ENCODE data around the gene CFAP45. TPM values are rescaled to one million over a fixed set of nuclear protein-coding genes. Genes with fewer than 3 reads are reported as not detected.

CFAP45 gene
- total RNA-seq, 1 experiment from 2014 or later, result 9.3 TPM

- TF ChIP-seq EZH2 (IDR thresholded peaks at IDR 0.05; ENCODE audit: low read depth) (no peak), CTCF (conservative IDR thresholded peaks at IDR 0.05) (no peak)
- no TSS peak for BruUV-seq (replicated peaks)
- Histone ChIP-seq H2AFZ (no peak overlapping the region), H3K27me3 (ENCODE audit: insufficient read depth, low read depth) (no peaks in the 10 kb centered on the region), H3F3A (ENCODE audit: insufficient read depth, low read depth) (peaks cover 12% of the 10 kb centered on the region; the same call in 1 of the 2 replicates), H3K27ac (no peak overlapping the region), H3K9me2 (ENCODE audit: insufficient read depth) (no peaks in the 10 kb centered on the region), H3K79me2 (ENCODE audit: low read depth) (peaks cover 17% of the 10 kb centered on the region; the same call in 1 of the 2 replicates), H3K4me1 (replicated peaks; ENCODE audit: insufficient read depth) (peaks cover 44% of the 10 kb centered on the region), H4K20me1 (ENCODE audit: insufficient read depth) (no peaks in the 10 kb centered on the region), H3K36me3 (ENCODE audit: low read depth) (0 out of 2 replicates have a peak, but pooled peaks cover 4% of the 10 kb centered on the region), H3K4me3 (no peak overlapping the region), H3K9me3 (ENCODE audit: insufficient read depth, low read depth) (no peaks in the 10 kb centered on the region), H3K4me2 (no peak overlapping the region)
- CTCF ChIA-PET, result interaction anchor here (0.5 to 2.1 kb wide), 2 partner anchors 67 to 68 kb away, joined by 3 to 12 read pairs; no protein-coding TSS in a partner anchor
- intact Hi-C loops (cut with micrococcal nuclease; ENCODE audit: unreplicated experiment), result no loop called here
- no peak for DNase-seq
- POLR2A ChIA-PET (ENCODE audit: unreplicated experiment), result interaction anchor here (0.6 kb wide), 1 partner anchor 68 kb away, joined by 3 read pairs; no protein-coding TSS in a partner anchor
Measured at GRCh38 chr1:159940006-159940620, 40.1 kb upstream of the CFAP45 start.

GRCh38 chr1:159939678-159940002 is 39.7 kb upstream of the CFAP45 start:
- no peak overlapping the region for H3K4me3 ChIP-seq
- intact Hi-C loops (cut with micrococcal nuclease; ENCODE audit: unreplicated experiment), result no loop called here
- no TSS peak for BruUV-seq (replicated peaks)
- peaks cover 12% of the 10 kb centered on the region; the same call in 1 of the 2 replicates for H3K79me2 ChIP-seq (ENCODE audit: low read depth)
- no peaks in the 10 kb centered on the region for H3K9me2 ChIP-seq (ENCODE audit: insufficient read depth)
- TF ChIP-seq EZH2 (IDR thresholded peaks at IDR 0.05; ENCODE audit: low read depth) (no peak), CTCF (conservative IDR thresholded peaks at IDR 0.05) (no peak)
- peaks cover 41% of the 10 kb centered on the region for H3K4me1 ChIP-seq (replicated peaks; ENCODE audit: insufficient read depth)
- ChIA-PET POLR2A (ENCODE audit: unreplicated experiment) (no interaction called here), CTCF (interaction anchor here (0.6 to 2.1 kb wide), 2 partner anchors 67 to 123 kb away, joined by 3 to 12 read pairs; no protein-coding TSS in a partner anchor)
- no peak overlapping the region for H3K27ac ChIP-seq
- H4K20me1 ChIP-seq (ENCODE audit: insufficient read depth), result no peaks in the 10 kb centered on the region
- H3K36me3 ChIP-seq (ENCODE audit: low read depth), result 0 out of 2 replicates have a peak, but pooled peaks cover 4% of the 10 kb centered on the region
- no peaks in the 10 kb centered on the region for H3K27me3 ChIP-seq (ENCODE audit: insufficient read depth, low read depth)
- H3F3A ChIP-seq (ENCODE audit: insufficient read depth, low read depth), result peaks cover 12% of the 10 kb centered on the region; the same call in 1 of the 2 replicates
- no peak overlapping the region for H3K4me2 ChIP-seq
- no peak overlapping the region for H2AFZ ChIP-seq
- no peaks in the 10 kb centered on the region for H3K9me3 ChIP-seq (ENCODE audit: insufficient read depth, low read depth)
- no peak for DNase-seq

- no peak for TF ChIP-seq CTCF (conservative IDR thresholded peaks at IDR 0.05)
- peaks cover 35% of the 10 kb centered on the region for H3K4me1 ChIP-seq (replicated peaks; ENCODE audit: insufficient read depth)
- H2AFZ ChIP-seq, result no peak overlapping the region
- no peaks in the 10 kb centered on the region for H3K9me3 ChIP-seq (ENCODE audit: insufficient read depth, low read depth)
- no peaks in the 10 kb centered on the region for H3K27me3 ChIP-seq (ENCODE audit: insufficient read depth, low read depth)
- peaks cover 8% of the 10 kb centered on the region; the same call in 1 of the 2 replicates for H3K79me2 ChIP-seq (ENCODE audit: low read depth)
- DNase-seq, result no peak
- intact Hi-C loops (cut with micrococcal nuclease; ENCODE audit: unreplicated experiment), result no loop called here
- ChIA-PET POLR2A (ENCODE audit: unreplicated experiment) (no interaction called here), CTCF (interaction anchor here (0.6 to 2.1 kb wide), 2 partner anchors 68 to 122 kb away, joined by 3 to 12 read pairs; no protein-coding TSS in a partner anchor)
- no peaks in the 10 kb centered on the region for H3K9me2 ChIP-seq (ENCODE audit: insufficient read depth)
- no peak overlapping the region for H3K4me2 ChIP-seq
- H3K4me3 ChIP-seq, result no peak overlapping the region
- H3F3A ChIP-seq (ENCODE audit: insufficient read depth, low read depth), result peaks cover 12% of the 10 kb centered on the region; the same call in 1 of the 2 replicates
- H3K36me3 ChIP-seq (ENCODE audit: low read depth), result 0 out of 2 replicates have a peak, but pooled peaks cover 4% of the 10 kb centered on the region
- no TSS peak for BruUV-seq (replicated peaks)
- H4K20me1 ChIP-seq (ENCODE audit: insufficient read depth), result no peaks in the 10 kb centered on the region
- H3K27ac ChIP-seq, result no peak overlapping the region
Measured at GRCh38 chr1:159938905-159939677, 39.1 kb upstream of the CFAP45 start.
